Ovary (tissue), 9 donors: ENCODE results near the gene RASGRP4. TPM values are rescaled to one million over a fixed set of nuclear protein-coding genes. Genes with fewer than 3 reads are reported as not detected.

Source experiments
- DNase-seq, 5 donors: peaks; one replicate each; pipeline ENCODE4 v3.0.0-alpha.2; 2019 to 2020
- H3K27ac ChIP-seq, 2 donors: fragments of 200-600 bp; one replicate each; pipeline versions ENCODE4 v1.5.1 to v1.8.0; 2019 to 2022
- H3K27me3 ChIP-seq: fragments of 200-600 bp; one replicate; pipeline ENCODE4 v1.8.0; 2022
- H3K36me3 ChIP-seq: fragments of 200-600 bp; sonication (generic); one replicate; pipeline ENCODE4 v1.5.1; 2019
- H3K4me1 ChIP-seq: one replicate; pipeline ENCODE4 v1.8.1; 2013; ENCODE audit warnings: mild to moderate bottlenecking, moderate library complexity; ENCODE audit not compliant: insufficient read depth
- H3K4me3 ChIP-seq: fragments of 200-600 bp; sonication (generic); one replicate; pipeline ENCODE4 v1.5.1; 2017
- H3K9me3 ChIP-seq, 2 donors: fragments of 200-600 bp in 1 of 2; sonication (generic) in 1 of 2; one replicate each; pipeline versions ENCODE4 v1.5.1 to v1.8.1; 2013 to 2019; ENCODE audit warnings: mild to moderate bottlenecking in 1 of 2, moderate library complexity in 1 of 2
- CTCF ChIP-seq, 3 donors: fragments of 450-650 bp in 2 of 3; fragments of 200-600 bp in 1 of 3; IDR thresholded peaks; one replicate each; pipeline versions ENCODE4 v1.5.1 to v1.8.0; 2016 to 2022; ENCODE audit warnings: antibody characterized with exemption in 3 of 3, mild to moderate bottlenecking in 1 of 3
- EP300 ChIP-seq: sonication (generic); formaldehyde crosslinking; IDR thresholded peaks from one replicate; pipeline ENCODE4 v1.6.1; 2017; ENCODE audit warnings: antibody characterized with exemption
- POLR2A ChIP-seq: fragments of 450-650 bp; IDR thresholded peaks from one replicate; pipeline ENCODE4 v1.6.1; 2017; ENCODE audit warnings: antibody characterized with exemption, mild to moderate bottlenecking, moderate library complexity
- WGBS, 3 donors: extraction: QIAGEN DNeasy Blood & Tissue Kit in 1 of 3; methylation state at CpG; one replicate each; pipeline versions ENCODE4 v1.1.5 to v1.1.7; 2013 to 2017; 5-methylcytosine and 5-hydroxymethylcytosine counted together
- intact Hi-C, 4 donors: fragments of 100-400 bp; cut with DNase I; formaldehyde crosslinking; loops; one replicate each; pipeline versions ENCODE4 v1.11.0 to v1.15.1; 2022 to 2023
- polyA plus RNA-seq, 2 donors: library from polyadenylated mRNA; stranded (reverse); fragments of 200-250 nt in 1 of 2; fragments of 350-450 nt in 1 of 2; fragmentation: Illumina TruSeq in 1 of 2; extraction: RNeasy Lipid Tissue Mini Kit (QIAGEN cat#74804) in 1 of 2; gene quantifications; one replicate each; pipeline ENCODE4 v1.2.3, GENCODE V29; 2013 to 2014
- total RNA-seq, 7 donors: library from RNA; depleted of rRNA in 2 of 7; stranded (reverse); fragments of >200 nt in 2 of 7; fragmentation: NEBNext Ultra II Directional in 3 of 7; extraction: Animal tissue kit (Norgen Biotek cat#: 25700) in 3 of 7; gene quantifications; one replicate each; pipeline versions ENCODE4 v1.1.0 to v1.2.4, GENCODE V29; 2016 to 2023
- donor health status: DM: no; HTN: no; CAD: no; lungs with moderate emphysema.
- donor health status: DM: no; HTN: no; CAD: no.
- donor health status: Bipolar disorder and iron deficiency.
- donor health status: DM: yes; HTN: yes; CAD: no.
- donor health status: DM: no; HTN: no; CAD: no.
- donor health status: DM: yes; HTN: yes; CAD: no.

Gene RASGRP4
- total and polyA plus RNA-seq, 9 donors: 0.45 to 2.5 (median 0.84) TPM

- H3K4me1 ChIP-seq: peaks cover 5% of the 10 kb centered on the region
- no peak for DNase-seq
- intact Hi-C loops: no loop called here
- no peaks in the 10 kb centered on the region for H3K27me3 ChIP-seq
- no peaks in the 10 kb centered on the region for H3K36me3 ChIP-seq
- no peak overlapping the region for H3K4me3 ChIP-seq
- H3K9me3 ChIP-seq: no peaks in the 10 kb centered on the region
- 91 to 95% (median 93%) methylated on average over 9 of the region's 9 CpGs for WGBS, 3 donors
- H3K27ac ChIP-seq: no peak overlapping the region
- TF ChIP-seq POLR2A (no peak), EP300 (no peak), CTCF (IDR thresholded peaks at IDR 0.05) (no peak)
Observed at GRCh38 chr19:38381138-38381537, 44.9 kb downstream of the RASGRP4 start.

GRCh38 chr19:38378866-38379265 is 47.2 kb downstream of the RASGRP4 start:
- no peak for DNase-seq
- Histone ChIP-seq H3K4me1 (peaks cover 15% of the 10 kb centered on the region), H3K27ac (no peak overlapping the region), H3K4me3 (no peak overlapping the region), H3K9me3 (no peaks in the 10 kb centered on the region), H3K36me3 (no peaks in the 10 kb centered on the region), H3K27me3 (no peaks in the 10 kb centered on the region)
- 94 to 97% (median 94%) methylated on average over 10 of the region's 10 CpGs for WGBS, 3 donors
- intact Hi-C loops: no loop called here
- no peak for TF ChIP-seq EP300
- TF ChIP-seq CTCF (IDR thresholded peaks at IDR 0.05): no peak
- TF ChIP-seq POLR2A: no peak

GRCh38 chr19:38377052-38377451 is 49.0 kb downstream of the RASGRP4 start:
- Histone ChIP-seq H3K9me3 (no peaks in the 10 kb centered on the region), H3K4me3 (no peak overlapping the region), H3K27ac (no peak overlapping the region), H3K27me3 (no peaks in the 10 kb centered on the region), H3K36me3 (no peaks in the 10 kb centered on the region), H3K4me1 (peaks cover 15% of the 10 kb centered on the region)
- no peak for TF ChIP-seq EP300
- no peak for TF ChIP-seq CTCF (IDR thresholded peaks at IDR 0.05)
- TF ChIP-seq POLR2A: no peak
- 97 to 99% (median 98%) methylated on average over 4 of the region's 4 CpGs for WGBS, 3 donors
- intact Hi-C loops: no loop called here
- DNase-seq: no peak

GRCh38 chr19:38376576-38376975 is 49.4 kb downstream of the RASGRP4 start:
- no peak for DNase-seq
- Histone ChIP-seq H3K36me3 (no peaks in the 10 kb centered on the region), H3K4me3 (no peak overlapping the region), H3K4me1 (peaks cover 15% of the 10 kb centered on the region), H3K27ac (no peak overlapping the region), H3K9me3 (no peaks in the 10 kb centered on the region), H3K27me3 (no peaks in the 10 kb centered on the region)
- 65 to 78% (median 69%) methylated on average over 3 of the region's 3 CpGs for WGBS, 3 donors
- no peak for TF ChIP-seq POLR2A
- TF ChIP-seq EP300: no peak
- no peak for TF ChIP-seq CTCF (IDR thresholded peaks at IDR 0.05)
- intact Hi-C loops: no loop called here
